ENCODE data around the gene DYNC2I2. TPM values are rescaled to one million over a fixed set of nuclear protein-coding genes. Genes with fewer than 3 reads are reported as not detected.

DYNC2I2 gene
- total RNA-seq, 1 donor from 2014 or later: 49.9 TPM

GRCh38 chr9:128619127-128619526, 37.5 kb downstream of the DYNC2I2 start:
- no peak overlapping the region for H3K4me3 ChIP-seq
- intact Hi-C loops (cut with DNase I): no loop called here
- no peak for TF ChIP-seq CTCF (IDR thresholded peaks at IDR 0.05)
- H3K36me3 ChIP-seq: peaks cover 94 to 100% of the 10 kb centered on the region in 2 donors
- H3K27me3 ChIP-seq: no peaks in the 10 kb centered on the region
- H3K27ac ChIP-seq: no peak overlapping the region
- no peaks in the 10 kb centered on the region for H3K9me3 ChIP-seq
- DNase-seq (ENCODE audit: low spot score in 2 of 2): no peak
- no peaks in the 10 kb centered on the region for H3K4me1 ChIP-seq

GRCh38 chr9:128617943-128618342, 38.7 kb downstream of the DYNC2I2 start:
- Histone ChIP-seq H3K36me3 (peaks cover 96 to 100% of the 10 kb centered on the region in 2 donors), H3K27ac (no peak overlapping the region), H3K4me3 (no peak overlapping the region), H3K4me1 (no peaks in the 10 kb centered on the region), H3K9me3 (no peaks in the 10 kb centered on the region), H3K27me3 (no peaks in the 10 kb centered on the region)
- no peak for TF ChIP-seq CTCF (IDR thresholded peaks at IDR 0.05)
- no peak for DNase-seq (ENCODE audit: low spot score in 2 of 2)
- intact Hi-C loops (cut with DNase I): no loop called here

GRCh38 chr9:128615571-128615970, 41.1 kb downstream of the DYNC2I2 start:
- no peaks in the 10 kb centered on the region for H3K9me3 ChIP-seq

GRCh38 chr9:128614728-128615127, 41.9 kb downstream of the DYNC2I2 start:
- no peak overlapping the region for H3K4me3 ChIP-seq
- no peak for TF ChIP-seq CTCF (IDR thresholded peaks at IDR 0.05)
- H3K36me3 ChIP-seq: peaks cover 98 to 100% of the 10 kb centered on the region in 2 donors
- H3K4me1 ChIP-seq: no peaks in the 10 kb centered on the region
- no peaks in the 10 kb centered on the region for H3K9me3 ChIP-seq
- DNase-seq (ENCODE audit: low spot score in 2 of 2): no peak
- H3K27me3 ChIP-seq: no peaks in the 10 kb centered on the region
- no peak overlapping the region for H3K27ac ChIP-seq
- intact Hi-C loops (cut with DNase I): no loop called here

More at GRCh38 chr9:128615571-128615970, 41.1 kb downstream of the DYNC2I2 start:
- Histone ChIP-seq H3K4me3 (no peak overlapping the region), H3K27ac (no peak overlapping the region), H3K4me1 (no peaks in the 10 kb centered on the region), H3K36me3 (peaks cover 98 to 100% of the 10 kb centered on the region in 2 donors), H3K27me3 (no peaks in the 10 kb centered on the region)
- DNase-seq (ENCODE audit: low spot score in 2 of 2): no peak
- intact Hi-C loops (cut with DNase I): no loop called here
- TF ChIP-seq CTCF (IDR thresholded peaks at IDR 0.05): no peak

GRCh38 chr9:128611600-128612394, 44.9 kb downstream of the DYNC2I2 start:
- intact Hi-C loops (cut with DNase I): no loop called here
- peaks cover 91 to 100% of the 10 kb centered on the region in 2 donors for H3K36me3 ChIP-seq
- no peak for TF ChIP-seq CTCF (IDR thresholded peaks at IDR 0.05)

More at GRCh38 chr9:128611600-128612394, 44.9 kb downstream of the DYNC2I2 start:
- Histone ChIP-seq H3K27me3 (no peaks in the 10 kb centered on the region), H3K9me3 (no peaks in the 10 kb centered on the region), H3K4me1 (peaks cover 2 to 11% of the 10 kb centered on the region in 2 donors), H3K4me3 (no peak overlapping the region), H3K27ac (no peak overlapping the region)
- no peak for DNase-seq (ENCODE audit: low spot score in 2 of 2)
